Measurements from ENCODE around the gene SLC22A6.

Gene SLC22A6

DNA sequence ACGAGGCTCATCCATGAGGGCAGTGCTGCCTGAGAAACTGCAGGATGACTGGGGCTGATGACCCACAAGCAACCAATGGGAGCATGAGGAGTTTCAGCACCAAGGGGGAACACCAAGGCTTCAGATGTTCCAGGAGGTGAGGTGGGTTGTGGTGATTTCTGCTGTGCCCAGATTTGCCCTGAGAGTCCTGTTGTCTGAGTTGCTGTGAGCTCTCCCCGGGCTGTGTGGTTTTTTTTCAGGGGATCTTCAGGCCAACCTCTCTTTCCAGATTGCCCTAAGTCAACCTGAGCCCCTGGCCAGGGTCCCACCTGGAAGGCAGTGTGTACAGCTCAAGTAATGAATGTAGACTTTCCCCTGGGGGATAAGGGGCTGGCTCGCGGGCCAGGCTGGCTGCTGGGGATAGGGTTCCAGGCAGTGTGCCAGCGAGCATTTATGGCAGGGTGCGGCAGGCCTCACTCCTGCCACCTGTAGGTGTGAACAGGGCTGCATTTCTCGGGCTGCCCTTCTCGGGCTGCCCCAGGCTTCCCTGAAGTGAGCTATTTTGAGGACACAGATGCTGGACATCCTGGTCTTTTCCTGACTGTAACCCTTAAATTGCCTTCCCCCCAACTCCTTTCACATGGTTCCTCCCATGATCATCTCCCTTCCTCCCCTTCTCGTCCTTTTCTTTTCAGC lies 9.8 kb downstream of the SLC22A6 start:
- H3K4me3 ChIP-seq (replicated peaks; ENCODE audit: low read depth, low read length) = no peak overlapping the region
- TF ChIP-seq, protein P1, sequence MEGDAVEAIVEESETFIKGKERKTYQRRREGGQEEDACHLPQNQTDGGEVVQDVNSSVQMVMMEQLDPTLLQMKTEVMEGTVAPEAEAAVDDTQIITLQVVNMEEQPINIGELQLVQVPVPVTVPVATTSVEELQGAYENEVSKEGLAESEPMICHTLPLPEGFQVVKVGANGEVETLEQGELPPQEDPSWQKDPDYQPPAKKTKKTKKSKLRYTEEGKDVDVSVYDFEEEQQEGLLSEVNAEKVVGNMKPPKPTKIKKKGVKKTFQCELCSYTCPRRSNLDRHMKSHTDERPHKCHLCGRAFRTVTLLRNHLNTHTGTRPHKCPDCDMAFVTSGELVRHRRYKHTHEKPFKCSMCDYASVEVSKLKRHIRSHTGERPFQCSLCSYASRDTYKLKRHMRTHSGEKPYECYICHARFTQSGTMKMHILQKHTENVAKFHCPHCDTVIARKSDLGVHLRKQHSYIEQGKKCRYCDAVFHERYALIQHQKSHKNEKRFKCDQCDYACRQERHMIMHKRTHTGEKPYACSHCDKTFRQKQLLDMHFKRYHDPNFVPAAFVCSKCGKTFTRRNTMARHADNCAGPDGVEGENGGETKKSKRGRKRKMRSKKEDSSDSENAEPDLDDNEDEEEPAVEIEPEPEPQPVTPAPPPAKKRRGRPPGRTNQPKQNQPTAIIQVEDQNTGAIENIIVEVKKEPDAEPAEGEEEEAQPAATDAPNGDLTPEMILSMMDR (IDR thresholded peaks at IDR 0.05; ENCODE audit: low read depth, low read length, missing control alignments) = peak; percentile 51
- DNase-seq (ENCODE audit: extremely low read depth, low read depth) = peak; percentile 17

DNA sequence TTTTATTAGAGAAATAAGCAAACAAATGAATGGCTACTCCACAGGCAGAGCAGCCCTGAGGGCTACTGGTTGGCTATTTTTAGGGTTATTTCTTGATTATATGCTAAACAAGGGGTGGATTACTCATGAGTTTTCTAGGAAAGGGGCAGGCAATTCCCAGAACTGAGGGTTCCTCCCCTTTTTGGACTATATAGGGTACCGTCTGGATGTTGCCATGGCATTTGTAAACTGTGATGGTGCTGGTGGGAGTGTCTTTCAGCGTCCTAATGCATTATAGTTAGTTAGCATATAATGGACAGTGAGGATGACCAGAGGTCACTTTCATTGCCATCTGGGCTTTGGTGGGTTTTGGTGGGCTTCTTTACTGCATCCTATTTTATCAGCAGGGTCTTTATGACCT lies 19.2 kb downstream of the SLC22A6 start:
- H3K4me3 ChIP-seq (replicated peaks; ENCODE audit: low read depth, low read length) = no peak overlapping the region
- DNase-seq (ENCODE audit: extremely low read depth, low read depth) = no peak
- TF ChIP-seq, protein P1 (IDR thresholded peaks at IDR 0.05; ENCODE audit: low read depth, low read length, missing control alignments) = no peak

DNA sequence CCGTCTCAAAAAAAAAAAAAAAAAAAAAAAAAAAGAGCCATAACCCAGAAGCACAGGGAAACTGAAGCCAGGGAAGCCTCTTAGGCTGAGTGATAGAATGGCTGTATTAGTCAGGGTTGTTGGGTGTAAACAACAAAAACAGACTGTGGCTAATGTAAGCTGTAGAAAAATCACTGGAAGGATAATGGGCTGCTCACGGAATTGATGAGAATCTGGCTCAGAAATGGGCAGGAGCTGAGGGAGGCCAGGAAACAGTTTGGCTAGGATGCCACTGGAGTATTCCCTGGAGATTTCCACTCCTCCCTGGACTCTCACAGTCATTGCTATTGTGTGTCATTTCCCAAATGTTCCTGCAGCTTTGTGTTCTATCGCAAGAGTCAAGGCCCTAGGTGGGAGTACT lies 22.4 kb downstream of the SLC22A6 start:
- TF ChIP-seq, protein P1 (IDR thresholded peaks at IDR 0.05; ENCODE audit: low read depth, low read length, missing control alignments) = no peak
- H3K4me3 ChIP-seq (replicated peaks; ENCODE audit: low read depth, low read length) = no peak overlapping the region
- DNase-seq (ENCODE audit: extremely low read depth, low read depth) = no peak

DNA sequence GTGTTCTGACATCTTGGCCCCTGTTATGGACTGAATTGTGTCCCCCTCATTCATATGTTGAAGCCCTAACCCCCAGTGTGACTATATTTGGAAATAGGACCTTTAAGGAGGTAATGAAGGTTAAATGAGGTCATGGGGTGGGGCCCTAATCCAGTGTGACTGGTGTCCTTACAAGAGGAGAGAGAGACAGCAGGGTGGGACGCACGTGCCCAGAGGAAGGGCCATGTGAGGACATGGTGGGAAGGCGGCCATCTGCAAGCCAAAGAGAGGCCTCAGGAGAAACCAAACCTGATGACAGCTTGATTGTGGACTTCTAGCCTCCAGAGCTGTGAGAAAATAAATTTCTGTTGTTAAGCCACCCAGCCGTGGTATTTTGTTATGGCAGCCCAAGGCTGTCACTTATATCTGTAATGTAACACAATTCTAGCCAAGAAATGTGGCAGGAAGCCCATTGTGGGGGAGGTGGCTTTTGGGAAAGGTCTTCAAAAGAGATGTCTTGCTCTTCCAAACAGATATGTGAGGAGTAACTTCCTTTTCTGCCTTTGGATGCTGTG lies 23.7 kb downstream of the SLC22A6 start:
- TF ChIP-seq, protein P1 (IDR thresholded peaks at IDR 0.05; ENCODE audit: low read depth, low read length, missing control alignments) = no peak
- DNase-seq (ENCODE audit: extremely low read depth, low read depth) = no peak
- H3K4me3 ChIP-seq (replicated peaks; ENCODE audit: low read depth, low read length) = no peak overlapping the region

DNA sequence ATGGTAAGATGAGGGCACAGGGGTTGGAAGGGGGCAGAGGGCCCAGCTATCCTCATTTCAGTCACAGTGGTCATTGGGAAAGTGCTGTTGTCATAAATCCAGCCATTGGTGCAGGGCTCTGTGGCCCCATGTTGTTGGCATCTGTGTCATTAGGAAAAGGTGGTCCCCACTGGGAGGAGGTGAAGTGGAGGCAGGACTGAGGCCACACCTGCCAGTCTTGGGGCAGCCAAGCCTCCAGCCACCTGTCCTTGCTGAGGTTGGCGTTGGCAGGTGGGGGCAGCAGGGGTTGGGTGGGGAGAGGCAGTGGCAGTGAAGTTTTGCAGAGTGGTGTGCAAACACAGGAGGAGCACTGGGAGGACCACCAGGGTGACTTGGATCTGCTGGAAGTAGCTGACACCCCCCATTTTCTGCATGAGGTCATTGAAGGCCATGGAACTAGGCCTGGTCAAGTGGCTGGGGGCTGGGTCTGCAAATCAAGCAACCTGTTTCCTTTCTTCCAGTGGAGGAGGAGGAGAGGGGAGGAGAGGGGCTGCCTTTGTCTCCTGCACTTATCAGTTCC lies 25.3 kb downstream of the SLC22A6 start:
- TF ChIP-seq, protein P1 (IDR thresholded peaks at IDR 0.05; ENCODE audit: low read depth, low read length, missing control alignments) = no peak
- DNase-seq (ENCODE audit: extremely low read depth, low read depth) = no peak
- H3K4me3 ChIP-seq (replicated peaks; ENCODE audit: low read depth, low read length) = no peak overlapping the region

DNA sequence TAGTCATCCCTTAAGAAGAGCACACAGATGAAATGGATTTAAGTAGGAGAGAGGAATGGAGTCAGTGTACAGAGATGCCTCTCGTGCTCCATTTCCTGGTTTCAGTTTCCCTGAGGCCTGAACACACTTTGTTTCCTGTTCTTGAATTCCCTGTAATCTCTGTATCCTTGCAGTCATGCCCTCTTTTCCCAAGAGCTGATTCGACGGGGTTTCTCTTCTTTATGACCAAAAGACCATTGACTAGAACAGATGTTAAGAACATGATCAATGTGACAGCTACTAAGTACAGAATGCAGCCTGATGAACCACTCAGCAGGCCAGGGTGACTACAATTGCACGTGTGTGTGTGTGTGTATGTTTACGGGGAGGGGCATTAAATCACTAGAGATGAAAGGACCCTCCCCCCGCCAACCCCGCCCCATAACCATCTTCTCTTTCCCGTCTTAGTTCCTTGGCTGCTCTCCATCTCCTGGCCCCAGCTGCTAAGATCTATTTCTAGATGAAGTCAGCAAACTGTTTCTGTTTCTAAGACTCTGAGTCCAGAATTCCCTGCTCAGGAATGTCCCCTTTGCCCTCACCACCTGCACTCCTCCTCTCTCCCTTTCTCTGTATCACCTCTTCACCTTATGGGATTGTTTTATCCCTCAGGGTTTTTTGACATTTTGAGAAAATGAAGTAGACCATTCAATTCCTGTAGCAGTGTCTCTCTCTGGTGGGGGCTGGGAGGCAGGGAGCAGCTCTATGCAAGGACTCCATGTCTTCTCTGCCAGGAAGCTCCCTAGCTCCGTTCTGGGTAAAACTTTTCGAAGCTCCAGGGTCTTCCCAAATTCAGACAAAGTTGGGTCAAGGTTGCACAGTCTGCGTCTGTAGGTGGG lies 26.0 kb downstream of the SLC22A6 start:
- no peak overlapping the region for H3K4me3 ChIP-seq (replicated peaks; ENCODE audit: low read depth, low read length)
- peak; percentile 33 for DNase-seq (ENCODE audit: extremely low read depth, low read depth)
- TF ChIP-seq, protein P1 (IDR thresholded peaks at IDR 0.05; ENCODE audit: low read depth, low read length, missing control alignments) = no peak
